ENCODE data around the gene S100P.

- TF ChIP-seq CTCF (conservative IDR thresholded peaks at IDR 0.05; ENCODE audit: low read length): no peak
- no peak for TF ChIP-seq EZH2phosphoT487 (IDR thresholded peaks at IDR 0.05; ENCODE audit: borderline replicate concordance, low read depth, low read length)
These were observed 22.6 kb downstream of the S100P start, which contains the start of gene BLOC1S4 for GRCh38 chr4:6716018-6716911.

Measured in OCI-LY7 (cell line).